Right kidney (tissue), 1 donor: ENCODE measurements around the gene UNC5A.

Experiments used
- DNase-seq: peaks from one replicate; pipeline ENCODE4 v3.0.0-alpha.2; 2016

UNC5A gene

DNA sequence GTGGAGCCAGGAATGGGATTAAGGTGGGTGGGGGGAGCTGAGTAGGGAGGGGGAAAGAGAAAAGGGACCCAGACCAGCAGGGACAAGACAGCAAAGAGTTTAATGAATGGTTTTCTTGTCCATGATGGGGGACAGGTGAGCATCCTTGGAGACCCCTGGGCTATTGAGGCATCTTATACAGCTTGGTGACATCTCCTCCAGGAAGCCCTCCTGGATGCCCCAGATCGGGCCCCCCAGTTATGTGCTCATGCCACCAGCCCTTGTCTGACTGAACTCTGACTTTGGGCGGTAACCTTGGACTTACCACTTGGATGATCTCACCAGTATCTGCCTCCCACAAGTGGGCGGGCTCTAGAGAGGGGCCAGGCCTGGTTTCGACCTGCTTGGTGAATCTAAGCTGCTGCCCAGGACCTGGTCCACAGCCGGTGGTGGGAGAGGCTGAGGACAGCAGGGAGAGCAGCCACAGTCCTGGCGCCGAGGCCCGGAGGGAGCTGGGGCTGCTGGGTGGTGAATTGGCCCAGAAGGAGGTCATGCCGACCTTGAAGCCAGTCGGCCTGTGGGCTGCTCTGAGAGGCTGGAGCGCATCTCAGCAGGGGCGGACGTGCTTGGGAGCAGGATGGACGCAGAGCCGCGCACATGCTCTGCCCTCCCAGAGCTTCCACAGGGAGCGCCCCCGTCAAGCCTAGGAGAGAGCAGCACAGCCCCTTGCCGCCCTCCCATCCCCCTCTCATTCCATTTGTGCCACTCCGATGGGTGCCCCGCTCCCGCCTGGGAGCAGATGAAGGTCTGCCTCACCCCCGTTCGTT, 36.2 kb downstream of the UNC5A start:
- DNase-seq, result no peak

DNA sequence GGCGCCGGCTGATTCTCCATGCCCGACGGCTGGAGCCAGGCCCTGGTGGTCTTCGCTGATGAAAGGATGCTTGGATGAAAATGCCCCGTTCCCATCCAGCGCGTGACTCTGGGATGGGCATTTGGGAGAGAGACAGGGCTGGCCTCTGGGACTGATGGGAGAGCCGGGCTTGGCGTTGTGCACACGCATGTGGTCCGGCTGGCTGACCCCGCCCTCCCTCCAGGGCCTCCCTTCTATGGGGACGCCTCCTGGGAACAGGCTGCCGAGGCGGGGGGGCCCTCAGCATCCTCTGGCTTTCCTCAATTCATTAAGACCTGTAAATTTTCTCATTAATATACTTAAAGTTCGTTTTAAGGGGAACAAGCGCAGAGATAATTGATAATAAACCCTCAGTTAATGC, 36.8 kb downstream of the UNC5A start:
- no peak for DNase-seq

DNA sequence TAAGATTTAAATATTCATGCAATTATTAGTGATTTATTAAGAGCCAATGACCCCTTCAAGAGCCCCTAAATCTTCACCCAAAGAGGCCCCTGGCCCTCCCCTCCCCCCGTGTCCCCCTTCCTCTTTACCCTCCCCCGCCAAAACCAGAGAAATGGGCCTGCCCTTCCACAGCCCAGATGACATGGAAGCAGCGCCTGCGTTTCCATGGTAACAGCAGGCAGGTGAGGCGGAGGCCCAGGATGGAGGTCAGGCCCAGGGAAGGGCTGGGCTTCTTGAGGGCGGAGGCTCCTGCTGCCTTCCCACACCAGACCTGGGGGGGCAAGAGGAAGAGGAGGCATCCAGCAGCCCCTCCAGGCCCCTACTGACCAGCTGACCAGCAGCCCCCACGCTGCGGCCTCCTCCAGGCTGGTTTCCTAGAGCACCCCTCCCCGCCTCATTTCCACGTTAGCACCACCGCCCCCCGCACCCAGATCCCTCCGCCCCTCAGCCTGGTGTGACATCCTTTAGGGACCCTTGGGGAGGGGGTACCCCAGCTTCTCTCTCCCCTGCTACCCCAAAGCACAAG, 37.4 kb downstream of the UNC5A start:
- no peak for DNase-seq

DNA sequence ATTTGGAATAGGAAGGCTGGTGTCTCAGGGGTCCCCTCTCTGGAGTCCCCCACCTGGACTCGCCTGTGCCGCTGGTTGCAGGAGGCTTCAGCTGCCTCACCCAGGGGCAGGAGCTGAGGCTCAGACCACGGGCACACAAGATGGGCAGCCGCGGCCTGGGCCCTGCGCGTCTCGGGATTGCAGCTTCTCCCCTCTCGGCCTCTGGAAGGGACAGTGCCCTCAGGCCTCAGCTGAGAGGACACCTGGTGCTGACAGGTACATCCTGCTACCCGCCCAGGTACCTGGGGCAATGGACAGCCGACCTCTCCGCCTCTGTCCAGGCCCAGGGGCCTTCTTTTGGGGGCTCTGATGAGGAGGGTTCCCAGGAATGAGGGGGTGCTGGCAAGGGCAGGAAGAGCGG, 38.3 kb downstream of the UNC5A start:
- DNase-seq, result no peak

DNA sequence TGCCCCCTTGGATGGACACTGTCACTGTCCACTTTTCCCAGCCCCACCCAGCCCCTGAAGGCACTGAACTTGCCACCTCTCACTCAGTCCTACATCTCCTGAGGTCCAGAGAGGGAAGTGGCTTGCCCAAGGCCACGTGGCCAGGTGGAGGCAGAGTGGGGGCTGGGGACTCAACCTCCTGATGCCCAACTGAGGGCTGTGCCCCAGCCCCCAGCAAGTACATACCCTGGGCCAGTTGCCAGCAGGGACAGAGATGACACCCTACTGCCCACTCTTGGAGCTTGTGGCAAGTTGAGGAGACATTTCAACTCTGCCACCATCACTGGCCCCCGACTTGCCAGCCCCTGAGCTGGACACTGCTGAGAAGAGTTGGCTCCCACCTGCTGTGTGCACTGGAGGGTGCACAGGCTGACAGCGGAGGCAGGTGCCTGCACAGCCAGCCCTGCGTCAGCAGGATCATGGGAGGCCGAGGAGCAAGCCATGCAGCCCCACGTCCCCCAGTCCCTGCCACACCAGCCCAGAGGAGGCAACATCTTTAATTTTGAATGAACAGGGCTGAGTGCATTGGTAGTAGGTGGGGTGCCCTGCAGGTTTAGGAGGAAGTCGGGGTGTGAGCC, 39.4 kb downstream of the UNC5A start:
- no peak for DNase-seq

DNA sequence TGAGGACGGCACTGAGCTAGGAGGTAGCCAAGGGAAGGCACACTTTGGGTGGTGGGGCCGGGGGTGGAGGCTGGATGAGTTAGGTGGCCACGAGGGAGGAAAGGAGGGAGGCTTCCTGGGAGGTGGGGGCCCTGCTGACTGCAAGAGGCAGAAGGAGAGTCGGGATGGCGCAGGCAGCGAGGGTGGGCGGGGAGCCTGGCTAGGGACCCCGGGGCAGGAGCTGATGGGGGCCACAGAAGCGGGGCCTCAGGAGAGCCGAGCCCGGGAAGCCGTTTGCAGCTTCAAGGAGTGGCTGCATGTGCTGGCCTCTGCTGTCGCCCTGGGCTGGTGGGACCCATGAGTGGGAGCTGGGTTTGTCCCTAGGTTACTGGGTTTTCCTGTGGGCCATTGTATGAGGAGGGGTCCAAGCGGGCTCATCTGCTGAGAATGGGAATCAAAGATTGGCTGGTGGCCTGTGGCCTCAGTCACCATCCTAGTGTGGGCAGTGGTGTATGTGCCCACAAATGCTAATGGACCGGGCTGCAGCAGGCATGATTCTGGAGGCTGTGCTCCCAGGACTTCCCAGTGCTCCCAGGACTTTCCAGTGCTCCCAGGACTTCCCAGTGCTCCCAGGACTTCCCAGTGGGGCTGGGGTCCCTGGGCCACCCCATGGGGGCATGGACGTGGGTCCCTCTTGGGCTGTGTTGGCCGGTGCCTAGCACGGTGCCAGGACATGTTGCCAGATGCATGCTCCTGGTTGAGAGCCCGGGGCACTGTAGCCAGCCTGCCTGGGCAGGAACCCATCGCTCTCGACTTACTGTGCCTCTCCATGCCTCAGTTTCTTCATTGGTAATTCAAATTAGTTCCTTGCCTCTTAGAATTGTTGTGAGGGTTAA, 40.2 kb downstream of the UNC5A start:
- DNase-seq, result no peak

DNA sequence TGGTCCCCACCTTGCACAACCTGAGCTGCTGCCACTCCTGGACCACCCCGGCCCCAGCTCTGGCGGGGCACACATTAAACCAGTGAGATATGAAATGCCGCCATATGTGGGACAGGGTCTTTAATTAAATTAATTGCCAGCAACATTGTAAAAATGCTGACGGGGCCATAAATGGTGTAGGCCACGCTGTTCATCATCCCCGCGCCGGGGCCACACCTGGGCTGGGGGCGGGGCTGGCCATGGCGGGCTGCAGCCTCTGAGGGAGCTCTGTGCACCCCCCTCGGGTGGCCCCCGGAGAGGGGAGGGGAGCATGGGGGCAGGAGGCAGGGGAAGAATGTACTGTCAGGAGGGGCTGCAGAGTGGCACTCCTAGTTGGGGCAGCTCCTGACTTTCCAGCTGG, 41.0 kb downstream of the UNC5A start:
- DNase-seq, result no peak

DNA sequence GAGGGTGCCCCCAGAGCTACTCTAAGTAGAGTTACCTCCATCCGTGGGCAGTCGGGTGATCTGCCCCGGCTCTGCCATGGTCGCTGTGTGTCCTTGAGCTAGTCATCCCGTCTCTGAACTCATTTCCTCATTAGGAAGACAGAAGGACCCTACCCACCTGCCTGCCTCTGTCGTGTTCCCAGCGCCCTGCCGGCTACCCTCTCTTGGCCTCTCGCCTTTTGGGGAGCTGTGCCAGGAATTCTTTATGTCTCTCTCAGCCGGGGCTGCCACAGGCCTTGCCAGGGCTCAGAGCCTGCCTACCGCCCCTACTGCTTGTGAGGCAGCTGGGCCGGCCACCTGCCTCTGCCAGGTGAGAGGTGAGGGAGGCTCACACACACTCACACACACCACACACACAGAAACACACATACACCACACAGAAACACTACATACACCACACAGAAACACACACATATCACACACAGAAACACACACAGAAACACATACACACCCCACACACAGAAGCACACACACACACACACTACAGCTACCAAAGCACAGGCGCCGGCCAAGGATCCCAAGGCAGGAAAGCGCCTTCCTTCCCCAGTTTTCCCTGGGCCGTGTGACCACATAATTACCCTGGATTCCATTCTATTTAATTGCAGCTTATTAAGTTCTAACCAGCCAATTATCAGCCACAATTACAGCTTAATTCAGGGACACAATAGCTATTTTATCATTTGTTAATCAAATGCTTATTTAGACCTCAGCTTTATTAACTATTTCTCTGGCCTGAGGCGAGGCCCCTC, 41.7 kb downstream of the UNC5A start:
- DNase-seq, result no peak

DNA sequence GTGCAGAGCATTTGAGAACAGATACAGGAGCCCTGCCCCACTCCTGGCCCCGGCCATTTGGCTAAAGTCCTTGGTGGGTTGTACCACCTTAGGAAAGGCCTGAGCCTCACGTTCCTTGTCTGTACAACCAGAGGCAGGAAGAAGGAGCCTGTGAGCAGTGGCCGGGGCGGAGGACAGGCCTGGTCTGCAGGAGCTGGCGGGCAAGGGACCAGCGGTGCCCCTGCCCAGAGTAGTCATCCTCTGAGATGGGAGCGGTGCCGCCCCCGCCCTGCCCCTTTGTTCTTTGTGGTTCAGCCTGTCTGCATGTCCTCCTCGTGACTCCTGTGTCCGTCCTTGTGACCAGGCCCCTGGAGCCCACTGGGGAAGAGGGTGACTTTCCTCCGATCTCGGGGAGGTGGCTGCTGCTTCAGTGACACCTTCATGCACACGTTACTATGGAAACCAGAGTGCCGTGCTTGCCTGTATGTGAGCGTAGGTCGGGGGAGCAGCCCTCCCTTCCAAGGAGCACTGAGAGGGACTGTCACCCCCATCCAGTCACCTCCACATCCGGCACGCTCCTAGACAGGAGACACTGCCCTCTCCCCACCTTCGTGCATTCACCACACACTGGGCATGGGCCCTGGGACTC, 42.9 kb downstream of the UNC5A start:
- DNase-seq, result no peak

DNA sequence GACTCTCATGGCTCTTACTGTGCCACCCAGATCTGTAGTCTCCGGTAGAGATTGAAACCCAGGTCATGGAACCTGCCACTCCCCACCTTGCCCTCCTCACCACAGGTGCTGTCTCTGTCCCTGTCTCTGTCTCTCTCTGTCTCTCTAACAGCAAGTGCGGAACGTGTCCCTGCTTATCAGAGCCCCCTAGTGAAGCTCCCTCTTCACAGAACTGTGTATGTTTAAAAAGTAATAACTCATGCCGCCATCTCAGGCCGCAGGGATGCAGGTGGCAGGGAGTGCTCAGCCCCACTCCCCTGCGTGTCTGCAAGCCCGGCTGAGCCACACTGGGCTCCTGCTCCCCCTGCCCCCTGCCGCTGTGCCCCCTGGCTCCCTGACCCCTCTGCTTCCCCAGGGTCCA, 43.8 kb downstream of the UNC5A start:
- DNase-seq, result no peak

DNA sequence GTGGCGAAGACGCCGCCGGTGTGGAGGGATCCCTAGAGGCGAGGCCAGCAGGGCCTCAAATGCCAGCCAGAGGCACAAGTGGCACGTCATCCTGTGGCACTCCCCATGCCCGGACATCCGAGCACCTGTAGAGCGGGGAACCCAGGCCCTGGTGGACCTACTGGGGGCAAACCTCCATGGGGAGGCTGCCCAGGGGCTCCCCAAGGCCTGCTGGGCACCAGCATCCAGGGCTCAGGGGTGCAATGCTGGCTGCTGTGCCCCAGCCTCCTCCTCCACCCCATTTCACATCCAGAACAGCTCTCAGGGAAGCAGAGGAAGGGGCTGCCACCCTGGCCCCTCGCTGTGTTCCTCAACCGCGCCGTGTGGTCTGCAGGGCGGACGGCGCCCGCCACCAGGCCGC, 45.2 kb downstream of the UNC5A start:
- DNase-seq, result no peak

DNA sequence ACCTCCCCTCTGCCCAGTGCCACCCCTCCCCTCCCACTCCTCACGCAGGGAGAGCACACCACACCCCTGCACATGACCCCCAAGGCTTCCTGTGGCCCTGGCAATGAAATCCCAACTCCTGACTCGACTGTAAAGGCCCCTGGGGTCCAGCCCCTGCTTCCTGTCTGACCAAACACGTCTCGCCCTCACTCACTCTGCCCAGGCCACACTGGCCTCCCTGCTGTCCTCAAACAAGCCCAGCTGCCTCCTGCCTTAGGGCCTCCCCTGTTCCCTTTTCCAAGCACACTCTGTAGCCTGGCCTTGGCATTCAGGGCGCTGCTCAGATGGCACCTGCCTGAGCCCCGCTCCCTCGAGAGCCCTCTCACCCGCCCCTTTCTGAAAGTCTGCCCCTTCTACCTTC, 46.4 kb downstream of the UNC5A start:
- DNase-seq, result no peak

DNA sequence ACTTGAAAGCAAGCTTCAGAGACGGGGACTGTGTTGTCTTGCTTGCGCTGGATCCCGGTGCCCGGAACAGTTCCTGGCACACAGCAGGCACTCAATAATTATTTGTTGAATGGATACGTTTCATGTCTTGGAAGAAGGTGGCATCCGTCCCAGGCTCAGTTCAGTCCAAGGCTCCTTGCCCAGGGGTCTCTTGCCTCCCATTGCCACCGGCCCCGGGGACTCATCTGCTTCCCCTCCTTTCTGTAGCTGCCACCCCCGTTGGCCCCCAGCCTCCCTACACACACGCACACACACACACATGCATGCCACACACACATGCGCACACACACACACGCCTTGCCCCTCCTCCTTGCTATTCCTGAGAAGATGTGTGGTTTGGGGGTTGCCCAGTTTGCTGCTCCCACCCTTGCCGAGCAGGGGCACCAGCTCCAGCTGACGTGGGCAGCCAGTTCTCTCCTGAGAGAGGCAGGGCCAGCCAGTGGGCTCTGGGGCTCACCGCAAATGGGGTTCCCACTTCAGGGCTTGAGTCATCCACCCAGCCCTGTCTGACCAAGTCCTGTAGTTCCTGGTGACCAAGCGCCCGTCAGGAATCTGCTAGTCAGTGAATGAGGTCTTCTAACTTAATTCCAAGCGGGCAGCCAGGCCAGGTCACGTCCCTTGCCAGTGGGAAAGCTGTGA, 47.0 kb downstream of the UNC5A start:
- no peak for DNase-seq

DNA sequence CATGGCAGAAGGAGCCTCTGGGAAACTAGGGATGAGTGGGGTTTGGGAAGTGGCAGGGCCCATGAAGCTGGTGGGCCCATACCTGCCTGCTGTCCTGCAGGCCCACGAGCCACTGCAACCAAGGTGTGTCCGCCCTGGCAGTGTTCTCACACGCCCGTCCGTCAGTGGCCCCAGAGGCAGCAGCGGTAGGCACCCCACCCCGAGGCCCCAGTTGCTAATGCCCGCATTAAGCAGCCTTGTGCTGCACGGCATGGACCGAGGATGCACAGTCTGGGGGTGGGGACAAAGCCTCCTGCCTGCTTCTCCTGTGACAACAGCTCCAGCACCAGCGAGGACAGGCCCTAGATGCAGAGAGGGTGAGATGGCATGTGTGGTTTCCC, 47.5 kb downstream of the UNC5A start:
- DNase-seq, result no peak

DNA sequence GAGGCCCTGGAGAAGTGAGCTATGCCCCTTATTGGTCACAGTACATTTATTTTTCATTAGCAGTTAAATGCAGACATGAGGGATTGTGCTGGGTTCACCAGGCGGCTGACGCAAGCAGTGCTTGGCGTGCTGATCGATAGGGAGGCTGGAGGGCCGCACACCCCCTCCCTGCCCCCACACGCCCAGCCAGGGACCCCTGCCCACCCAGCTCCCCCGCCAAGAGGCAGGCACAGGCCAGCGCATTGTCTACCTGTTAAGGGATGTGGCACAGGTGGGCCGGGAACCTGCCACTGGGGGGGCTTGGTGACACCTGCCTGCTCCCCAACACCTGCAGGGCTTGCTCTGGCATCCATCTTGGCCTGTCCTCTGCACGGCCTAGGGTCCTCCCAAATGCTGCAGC, 49.6 kb downstream of the UNC5A start:
- DNase-seq, result no peak

DNA sequence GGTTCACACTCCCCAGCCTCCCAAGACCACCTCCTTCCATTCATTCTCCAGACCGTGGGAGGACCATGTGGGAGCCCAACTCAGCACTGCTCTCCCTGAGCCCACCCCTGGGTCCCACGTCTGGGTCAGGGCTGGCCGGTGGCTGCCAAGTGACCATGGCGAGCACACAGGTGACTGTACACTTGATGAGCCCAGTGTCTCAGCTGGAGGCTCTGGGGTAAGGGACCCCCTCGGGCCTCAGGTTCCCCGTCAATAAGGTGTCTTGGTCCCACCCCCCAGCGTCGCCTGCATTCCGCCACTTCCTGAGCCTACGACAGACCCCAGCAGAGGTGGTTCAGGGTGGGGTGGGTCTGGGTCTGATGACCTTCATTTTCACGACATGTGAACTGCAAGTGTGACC, 50.0 kb downstream of the UNC5A start:
- DNase-seq, result no peak

DNA sequence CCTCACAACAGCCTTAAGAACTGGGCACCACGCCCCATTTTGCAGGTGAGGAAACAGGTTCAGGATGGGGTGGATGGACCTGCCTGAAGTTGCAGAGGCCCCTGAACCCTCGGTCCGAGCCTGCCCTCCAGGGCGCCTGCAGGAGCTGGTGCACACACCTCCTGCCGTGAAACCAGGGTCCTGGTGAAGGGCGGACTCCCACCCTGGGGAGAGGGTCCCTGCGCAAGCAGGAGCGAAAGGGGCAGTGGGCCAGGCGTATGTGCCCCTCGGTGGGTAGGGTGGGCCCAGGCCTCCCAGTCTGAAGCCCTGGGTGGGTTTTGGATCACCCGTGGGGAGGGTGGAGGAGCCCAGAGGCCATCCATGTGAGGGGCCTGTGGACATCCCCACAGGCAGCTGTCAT, 50.9 kb downstream of the UNC5A start:
- DNase-seq, result no peak

DNA sequence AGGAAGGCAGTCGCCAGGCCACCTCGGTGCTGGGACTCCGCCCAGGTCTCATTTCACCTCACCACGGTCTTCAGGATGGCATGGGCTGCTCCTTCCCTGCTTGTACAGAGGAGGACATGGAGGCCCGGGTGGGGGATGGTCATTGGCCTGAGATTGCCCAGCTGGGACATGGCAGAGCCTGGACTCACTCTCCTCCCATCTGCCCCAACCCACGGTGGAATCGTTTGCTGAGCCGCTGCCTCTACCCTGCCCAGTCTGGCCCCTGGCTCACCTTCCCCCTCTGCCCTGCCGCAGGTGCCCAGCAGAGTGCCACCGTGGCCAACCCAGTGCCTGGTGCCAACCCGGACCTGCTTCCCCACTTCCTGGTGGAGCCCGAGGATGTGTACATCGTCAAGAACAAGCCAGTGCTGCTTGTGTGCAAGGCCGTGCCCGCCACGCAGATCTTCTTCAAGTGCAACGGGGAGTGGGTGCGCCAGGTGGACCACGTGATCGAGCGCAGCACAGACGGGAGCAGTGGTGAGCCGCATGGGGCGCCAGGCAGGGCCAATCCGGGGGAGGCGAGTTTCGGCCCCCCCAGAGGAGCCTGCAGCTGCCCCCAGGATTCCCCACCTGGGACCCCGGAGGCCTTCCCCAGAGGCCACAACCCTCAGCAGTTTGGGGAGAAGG, 52.1 kb downstream of the UNC5A start:
- no peak for DNase-seq

DNA sequence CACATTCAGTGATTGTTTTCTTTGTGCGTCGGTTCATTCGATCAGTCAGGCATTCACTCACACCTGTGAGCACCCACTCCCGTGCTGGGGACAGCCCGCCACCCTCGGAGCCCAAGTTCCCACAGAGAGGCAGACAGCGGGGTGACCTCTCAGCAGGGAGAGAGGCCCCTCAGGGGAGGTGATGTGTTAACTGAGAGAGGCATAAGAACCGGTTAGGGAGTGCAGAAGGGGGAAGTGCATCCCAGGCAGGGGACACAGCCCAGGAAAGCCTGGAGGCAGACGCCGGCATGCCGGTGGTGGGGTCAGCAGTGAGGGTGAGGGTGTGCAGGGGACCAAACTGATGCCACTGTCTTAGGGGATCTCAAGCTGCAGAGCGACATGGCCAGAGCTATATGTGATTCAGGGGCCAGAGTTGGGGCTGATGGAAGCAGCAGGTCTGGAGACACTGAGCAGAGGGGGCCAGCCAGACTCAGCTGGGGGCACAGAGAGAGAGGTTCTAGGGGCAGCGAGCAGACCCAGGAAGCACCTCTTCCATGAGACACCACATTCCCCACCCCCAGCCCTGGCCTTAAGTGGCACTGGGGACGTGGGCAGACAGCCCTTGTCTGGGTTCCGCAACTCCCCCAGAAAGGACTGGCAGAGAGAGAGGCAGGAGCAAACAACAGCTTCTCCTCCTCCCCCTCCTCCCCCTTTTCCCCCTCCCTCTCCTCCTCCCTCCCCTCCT, 52.8 kb downstream of the UNC5A start:
- DNase-seq, result no peak

DNA sequence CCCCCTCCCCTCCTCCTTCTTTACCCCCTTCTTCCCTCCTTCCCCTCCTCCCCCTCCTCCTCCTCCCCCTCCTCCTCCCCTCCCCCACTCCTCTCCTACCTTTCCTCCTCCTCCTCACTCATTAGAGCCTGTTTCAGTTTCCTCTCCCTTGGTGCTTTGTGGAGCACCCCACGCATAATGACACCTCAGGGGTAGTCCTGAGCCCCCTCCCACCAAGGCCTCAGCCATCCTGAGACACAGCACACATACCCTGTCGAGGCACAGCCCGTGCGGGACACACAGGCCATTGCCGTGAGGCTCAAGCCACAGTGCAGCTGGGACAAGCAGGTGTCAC, 53.4 kb downstream of the UNC5A start:
- no peak for DNase-seq
